Mucosa of descending colon (tissue), 3 donors: ENCODE data around the gene PRRC2B. TPM values are rescaled to one million over a fixed set of nuclear protein-coding genes. Genes with fewer than 3 reads are reported as not detected.
A peak's percentile ranks its signal among the peaks of the same experiment; 100 is the strongest.

Source experiments
- ATAC-seq: fragments of 200-7000 bp; cut with Tn5 transposase; one replicate; pipeline ENCODE4 v1.9.1; 2020; ENCODE audit warnings: mild to moderate bottlenecking, moderate library complexity
- DNase-seq, 3 donors: peaks; one replicate each; pipeline ENCODE4 v3.0.0-alpha.2; 2020
- H3K36me3 ChIP-seq: fragments of 200-600 bp; one replicate; pipeline ENCODE4 v1.8.0; 2021; ENCODE audit warnings: low read depth, mild to moderate bottlenecking
- H3K4me1 ChIP-seq: fragments of 200-600 bp; one replicate; pipeline ENCODE4 v1.8.0; 2021; ENCODE audit warnings: low read depth, mild to moderate bottlenecking
- H3K4me3 ChIP-seq: fragments of 200-600 bp; one replicate; pipeline ENCODE4 v1.8.0; 2021; ENCODE audit warnings: mild to moderate bottlenecking
- H3K9me3 ChIP-seq: fragments of 200-600 bp; one replicate; pipeline ENCODE4 v1.8.0; 2021; ENCODE audit warnings: mild to moderate bottlenecking
- CTCF ChIP-seq: fragments of 200-600 bp; IDR thresholded peaks from one replicate; pipeline ENCODE4 v1.8.0; 2022; ENCODE audit warnings: antibody characterized with exemption, mild to moderate bottlenecking
- intact Hi-C, 2 donors: fragments of 100-400 bp; cut with DNase I in 1 of 2; cut with micrococcal nuclease in 1 of 2; formaldehyde crosslinking; loops; one replicate each; pipeline versions ENCODE4 v1.11.0 to v1.11.1; 2022; cut with DNase I, micrococcal nuclease
- total RNA-seq, 3 donors: library from RNA; stranded (reverse); fragmentation: NEBNext Ultra II Directional in 2 of 3; extraction: Animal tissue kit (Norgen Biotek cat#: 25700) in 2 of 3; gene quantifications; one replicate each; pipeline versions ENCODE4 v1.2.1 to v1.2.4, GENCODE V29; 2021 to 2023
- donor health status: DM: no; HTN: no; CAD: no; lungs with moderate emphysema.
- donor health status: DM: no; HTN: no; CAD: no.
- donor health status: DM: no; HTN: yes; CAD: no.

Gene PRRC2B
- total RNA-seq, 3 donors from 2014 or later: 105 to 175 (median 113) TPM

GRCh38 chr9:131537946-131538345 lies 144.1 kb downstream of the PRRC2B start:
- ATAC-seq (no peak), DNase-seq (no peak)
- H3K4me1 ChIP-seq: no peaks in the 10 kb centered on the region
- H3K9me3 ChIP-seq: peaks cover 8% of the 10 kb centered on the region
- TF ChIP-seq CTCF: no peak
- H3K36me3 ChIP-seq: no peaks in the 10 kb centered on the region
- intact Hi-C loops: no loop called here
- H3K4me3 ChIP-seq: no peak overlapping the region

GRCh38 chr9:131539223-131539923 lies 145.5 kb downstream of the PRRC2B start:
- no peak for TF ChIP-seq CTCF
- ATAC-seq (no peak), DNase-seq (peak in 1 of 3 donors; percentile 4)
- H3K4me1 ChIP-seq: no peaks in the 10 kb centered on the region
- H3K9me3 ChIP-seq: peaks cover 18% of the 10 kb centered on the region
- intact Hi-C loops: no loop called here
- H3K36me3 ChIP-seq: no peaks in the 10 kb centered on the region
- H3K4me3 ChIP-seq: no peak overlapping the region

- Histone ChIP-seq H3K4me3 (no peak overlapping the region), H3K4me1 (peaks cover 12% of the 10 kb centered on the region), H3K9me3 (peaks cover 18% of the 10 kb centered on the region), H3K36me3 (no peaks in the 10 kb centered on the region)
- ATAC-seq (no peak), DNase-seq (no peak)
- intact Hi-C loops: no loop called here
- no peak for TF ChIP-seq CTCF
These were observed 149.3 kb downstream of the PRRC2B start for GRCh38 chr9:131543141-131543540.

- peaks cover 18% of the 10 kb centered on the region for H3K9me3 ChIP-seq
- peak; percentile 99 for ATAC-seq
These were observed 151.3 kb downstream of the PRRC2B start, which contains the start of gene PRRT1B for GRCh38 chr9:131545003-131545785. Gene PRRT1B, plus strand, starts transcription at chr9:131545523. Its CDS starts 93 bp downstream, at chr9:131545616.

GRCh38 chr9:131545786-131546335 lies 152.0 kb downstream of the PRRC2B start:
- intact Hi-C loops: no loop called here
- Histone ChIP-seq H3K9me3 (peaks cover 18% of the 10 kb centered on the region), H3K36me3 (no peaks in the 10 kb centered on the region), H3K4me3 (no peak overlapping the region), H3K4me1 (peaks cover 12% of the 10 kb centered on the region)
- no peak for TF ChIP-seq CTCF
- DNase-seq (peak in 2 of 3 donors; percentile 18 to 52), ATAC-seq (peak; percentile 42)

More at GRCh38 chr9:131545003-131545785, 151.3 kb downstream of the PRRC2B start, which contains the start of gene PRRT1B:
- H3K36me3 ChIP-seq: no peaks in the 10 kb centered on the region
- DNase-seq: peak; percentile 91 to 94 (median 92)
- no peak for TF ChIP-seq CTCF
- peaks cover 12% of the 10 kb centered on the region for H3K4me1 ChIP-seq
- intact Hi-C loops: no loop called here
- H3K4me3 ChIP-seq: no peak within 1 kb of the TSS
